LNCaP clone FGC (cell line): ENCODE data around the gene GNPDA1.

Experiments
- DNase-seq: peaks from one replicate; pipeline ENCODE4 v3.0.0-alpha.2; 2011; ENCODE audit warnings: low read depth
- H3K4me3 ChIP-seq: 2 replicates; pipeline ENCODE4 v1.5.1; 2011; ENCODE audit warnings: mild to moderate bottlenecking, low read depth, low read length, control low read depth
- CTCF ChIP-seq: IDR thresholded peaks from 2 replicates; pipeline ENCODE4 v1.5.1; 2012; ENCODE audit warnings: mild to moderate bottlenecking; ENCODE audit not compliant: control insufficient read depth, insufficient read depth; ENCODE audit errors: extremely low read depth

GNPDA1 gene

DNA sequence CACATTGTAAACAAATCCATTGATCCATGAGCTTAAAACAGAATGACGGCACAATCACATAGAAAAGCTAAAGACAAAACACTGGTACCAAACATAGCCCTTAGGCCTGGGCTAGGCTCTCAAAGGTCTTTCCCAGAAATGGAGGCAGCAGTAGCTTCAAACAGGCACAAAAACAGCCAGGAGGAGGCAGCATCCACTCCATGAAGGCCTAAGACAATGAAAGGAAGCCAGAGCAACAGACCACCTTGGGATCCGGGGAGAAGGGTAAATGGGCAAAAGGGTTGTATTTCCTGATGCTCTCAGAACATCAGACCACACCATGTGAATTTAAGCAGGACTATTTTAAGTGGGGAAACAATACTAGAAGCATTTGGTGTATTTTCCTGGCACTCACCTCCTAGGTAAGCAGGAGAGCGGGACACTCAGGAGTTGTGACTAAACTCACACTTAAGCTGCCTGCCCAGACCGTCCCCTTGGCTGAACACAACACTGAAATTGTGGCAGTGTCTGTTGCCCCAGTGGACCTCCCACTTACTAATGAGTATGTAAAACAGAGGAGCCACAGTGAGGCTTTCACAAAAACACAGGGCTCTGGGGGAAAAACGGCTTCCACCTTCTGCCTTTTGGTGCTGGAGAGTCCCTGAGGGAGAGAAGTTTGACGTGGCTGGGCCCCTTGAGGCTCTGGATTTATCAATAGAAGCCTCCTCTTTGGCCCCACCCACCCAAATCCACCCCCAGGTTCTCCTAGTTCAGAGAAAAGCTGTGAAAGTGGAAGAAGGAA, 11.9 kb downstream of the GNPDA1 start:
- DNase-seq = no peak
- TF ChIP-seq CTCF = peak; percentile 24; the same call in 1 of the 2 replicates
- no peak overlapping the region for H3K4me3 ChIP-seq

DNA sequence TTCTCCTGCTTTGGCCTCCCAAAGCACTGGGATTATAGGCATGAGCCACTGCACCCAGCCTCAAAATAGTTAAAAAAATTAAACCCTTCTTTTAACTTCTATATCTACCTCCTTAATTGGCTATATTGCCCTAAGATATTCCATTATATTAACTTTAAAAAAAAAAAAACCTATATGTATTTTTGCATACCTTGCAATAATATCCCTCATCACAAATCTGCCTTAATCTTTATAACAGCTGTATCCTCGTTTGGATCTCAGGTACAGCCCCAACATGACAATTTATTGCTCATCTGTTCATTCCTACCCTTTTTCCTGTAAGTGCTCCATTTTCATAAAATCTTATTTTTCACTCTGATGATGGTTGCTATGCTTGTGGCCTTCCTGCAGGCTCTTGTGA, 12.7 kb downstream of the GNPDA1 start:
- H3K4me3 ChIP-seq = no peak overlapping the region
- no peak for TF ChIP-seq CTCF
- DNase-seq = no peak

DNA sequence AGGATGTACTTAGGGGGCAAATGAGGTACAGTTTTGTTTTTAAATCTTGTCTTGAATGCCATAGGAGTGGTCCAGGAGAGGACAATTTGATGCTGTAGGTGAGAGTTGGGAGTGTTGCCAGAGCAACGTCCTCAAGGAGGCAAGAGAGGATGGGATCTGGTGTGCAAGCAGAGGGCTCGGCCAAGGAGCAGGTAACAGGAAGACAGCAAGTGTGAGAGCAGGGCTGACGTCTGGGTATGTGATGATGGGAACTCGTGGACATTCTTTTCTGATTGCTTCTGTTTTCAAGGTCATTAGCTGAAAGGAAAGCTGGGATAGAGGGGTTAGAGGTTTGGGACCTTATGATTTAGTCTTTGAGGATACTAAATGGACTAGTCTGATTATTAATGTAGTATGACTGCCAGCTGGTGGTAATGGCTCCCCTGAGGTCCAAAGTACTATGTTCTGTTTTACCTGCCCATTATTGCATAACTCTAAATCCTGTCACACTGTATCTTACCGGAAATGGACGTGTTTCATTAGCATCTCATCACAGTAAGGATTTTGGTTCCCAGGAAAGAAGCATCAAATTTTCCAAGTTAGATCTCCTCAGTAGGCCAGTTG, 15.4 kb downstream of the GNPDA1 start:
- DNase-seq = no peak
- H3K4me3 ChIP-seq = no peak overlapping the region
- TF ChIP-seq CTCF = no peak

- TF ChIP-seq CTCF = no peak
These were observed 17.2 kb downstream of the GNPDA1 start for GRCh38 chr5:141995656-141996055.

DNA sequence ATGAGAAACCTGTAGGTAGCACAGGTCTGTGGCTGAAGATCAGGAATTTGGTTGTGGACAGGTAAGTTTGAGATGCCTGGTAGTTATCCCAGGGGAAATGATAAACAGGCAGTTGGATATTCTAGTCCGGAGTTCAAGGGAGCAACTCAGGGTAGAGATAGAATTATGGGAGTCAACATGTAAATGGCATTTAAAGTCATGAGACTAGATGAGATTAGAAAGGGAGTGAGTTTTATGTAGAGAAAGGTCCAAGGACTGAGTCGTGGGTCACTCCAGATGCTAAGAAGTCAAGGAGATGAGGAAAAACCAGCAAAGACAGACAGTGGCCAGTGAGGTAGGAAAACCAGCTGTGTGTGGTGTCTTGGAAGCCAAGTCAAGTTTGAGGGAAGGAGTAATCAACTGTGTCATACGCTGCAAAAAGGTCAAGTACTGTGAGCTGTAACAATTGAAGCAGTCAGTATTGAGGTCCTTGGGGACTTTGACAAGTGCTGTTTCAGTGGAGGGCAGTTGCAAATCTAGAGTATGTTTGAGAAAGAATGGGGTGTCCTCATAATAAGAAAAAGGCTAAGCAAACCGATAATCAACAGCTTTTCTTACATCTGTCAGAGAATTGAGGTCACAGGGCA, 18.2 kb downstream of the GNPDA1 start:
- TF ChIP-seq CTCF = no peak
- no peak for DNase-seq
- no peak overlapping the region for H3K4me3 ChIP-seq

More at GRCh38 chr5:141995656-141996055, 17.2 kb downstream of the GNPDA1 start:
- no peak for DNase-seq
- no peak overlapping the region for H3K4me3 ChIP-seq

GRCh38 chr5:141992349-141992963, 20.4 kb downstream of the GNPDA1 start:
- peak; percentile 83 for TF ChIP-seq CTCF
- peak; percentile 36 for DNase-seq
- H3K4me3 ChIP-seq = no peak overlapping the region
